PC-9 (cell line): ENCODE results near the gene PTK6.

Experiments used
- EZH2 ChIP-seq: fragments of 200-600 bp; sonication (generic); IDR thresholded peaks from 2 replicates; pipeline ENCODE4 v1.8.0; 2017; ENCODE audit warnings: antibody characterized with exemption, low read depth
- TF ChIP-seq, protein P1 (sequence below): fragments of 200-600 bp; sonication (generic); conservative IDR thresholded peaks from 2 replicates; pipeline ENCODE4 v1.6.1; 2017; ENCODE audit warnings: mixed run types, antibody characterized with exemption, mild to moderate bottlenecking, moderate library complexity

DNA sequence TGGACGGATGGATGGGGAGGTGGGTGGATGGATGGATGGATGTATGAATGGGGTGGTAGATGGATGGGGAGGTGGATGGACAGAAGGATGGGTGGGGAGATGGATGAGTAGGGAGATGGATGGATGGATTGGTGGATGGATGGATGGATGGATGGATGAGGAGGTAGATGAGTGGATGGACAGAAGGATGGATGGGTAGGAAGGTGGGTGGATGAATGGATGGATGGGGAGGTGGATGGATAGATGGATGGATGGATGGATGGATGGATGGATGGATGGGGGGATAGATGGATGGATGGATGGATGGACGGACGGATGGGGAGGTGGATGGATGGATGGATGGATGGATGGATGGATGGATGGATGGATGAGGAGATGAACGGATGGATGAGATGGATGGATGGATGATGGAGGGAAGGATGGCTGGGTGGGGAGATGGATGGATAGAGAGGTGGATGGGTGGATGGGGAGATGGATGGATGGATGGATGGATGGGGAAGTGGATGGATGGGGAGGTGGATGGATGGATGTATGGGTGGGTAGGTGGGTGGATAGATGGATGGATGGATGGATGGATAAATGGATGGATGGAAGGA is 45.4 kb downstream of the PTK6 start:
- TF ChIP-seq, protein P1, sequence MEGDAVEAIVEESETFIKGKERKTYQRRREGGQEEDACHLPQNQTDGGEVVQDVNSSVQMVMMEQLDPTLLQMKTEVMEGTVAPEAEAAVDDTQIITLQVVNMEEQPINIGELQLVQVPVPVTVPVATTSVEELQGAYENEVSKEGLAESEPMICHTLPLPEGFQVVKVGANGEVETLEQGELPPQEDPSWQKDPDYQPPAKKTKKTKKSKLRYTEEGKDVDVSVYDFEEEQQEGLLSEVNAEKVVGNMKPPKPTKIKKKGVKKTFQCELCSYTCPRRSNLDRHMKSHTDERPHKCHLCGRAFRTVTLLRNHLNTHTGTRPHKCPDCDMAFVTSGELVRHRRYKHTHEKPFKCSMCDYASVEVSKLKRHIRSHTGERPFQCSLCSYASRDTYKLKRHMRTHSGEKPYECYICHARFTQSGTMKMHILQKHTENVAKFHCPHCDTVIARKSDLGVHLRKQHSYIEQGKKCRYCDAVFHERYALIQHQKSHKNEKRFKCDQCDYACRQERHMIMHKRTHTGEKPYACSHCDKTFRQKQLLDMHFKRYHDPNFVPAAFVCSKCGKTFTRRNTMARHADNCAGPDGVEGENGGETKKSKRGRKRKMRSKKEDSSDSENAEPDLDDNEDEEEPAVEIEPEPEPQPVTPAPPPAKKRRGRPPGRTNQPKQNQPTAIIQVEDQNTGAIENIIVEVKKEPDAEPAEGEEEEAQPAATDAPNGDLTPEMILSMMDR: no peak
- no peak for TF ChIP-seq EZH2
